Measurements from ENCODE around the gene KIAA0753.
"Not testable (repeated sequence)": the region's sequence is repeated elsewhere in the genome, so short reads cannot be mapped to it uniquely, and the experiment has no call there.

The KIAA0753 gene

GRCh38 chr17:6657633-6658287, 17.2 kb upstream of the KIAA0753 start:
- H3K36me3 ChIP-seq, result no peaks in the 10 kb centered on the region
- no peak overlapping the region for H3K4me3 ChIP-seq (ENCODE audit: low read depth, low read length)
- H3K4me1 ChIP-seq, result no peaks in the 10 kb centered on the region
- 0 out of 2 replicates have a peak, but pooled peaks cover 3% of the 10 kb centered on the region for H3K27me3 ChIP-seq
- no peak for TF ChIP-seq CTCF (IDR thresholded peaks at IDR 0.05; ENCODE audit: low read depth, low read length)
- DNase-seq, result no peak
- no peaks in the 10 kb centered on the region for H3K9me3 ChIP-seq

GRCh38 chr17:6656797-6657632, 16.5 kb upstream of the KIAA0753 start:
- not testable (repeated sequence) for H3K27me3 ChIP-seq; H3K9me3 ChIP-seq; H3K4me3 ChIP-seq (ENCODE audit: low read depth, low read length); H3K36me3 ChIP-seq; H3K4me1 ChIP-seq; DNase-seq

- H3K27me3 ChIP-seq; H3K4me1 ChIP-seq; DNase-seq; H3K4me3 ChIP-seq (ENCODE audit: low read depth, low read length); H3K9me3 ChIP-seq; H3K36me3 ChIP-seq: not testable (repeated sequence)
Measured at GRCh38 chr17:6655732-6656361, 15.3 kb upstream of the KIAA0753 start.

GRCh38 chr17:6654841-6655731, 14.6 kb upstream of the KIAA0753 start:
- Histone ChIP-seq H3K36me3 (no peaks in the 10 kb centered on the region), H3K4me3 (ENCODE audit: low read depth, low read length) (no peak overlapping the region)

GRCh38 chr17:6651919-6652452, 11.5 kb upstream of the KIAA0753 start:
- H3K9me3 ChIP-seq, result no peaks in the 10 kb centered on the region; the same call in 1 of the 2 replicates
- peak overlapping the region; percentile 96 for H3K4me3 ChIP-seq (ENCODE audit: low read depth, low read length)
- H3K36me3 ChIP-seq, result no peaks in the 10 kb centered on the region
- H3K4me1 ChIP-seq, result no peaks in the 10 kb centered on the region
- no peaks in the 10 kb centered on the region for H3K27me3 ChIP-seq
- DNase-seq, result no peak
- no peak for TF ChIP-seq CTCF (IDR thresholded peaks at IDR 0.05; ENCODE audit: low read depth, low read length)

More at GRCh38 chr17:6654841-6655731, 14.6 kb upstream of the KIAA0753 start:
- Histone ChIP-seq H3K9me3 (no peaks in the 10 kb centered on the region; the same call in 1 of the 2 replicates), H3K27me3 (0 out of 2 replicates have a peak, but pooled peaks cover 3% of the 10 kb centered on the region), H3K4me1 (no peaks in the 10 kb centered on the region)
- no peak for DNase-seq
- TF ChIP-seq CTCF (IDR thresholded peaks at IDR 0.05; ENCODE audit: low read depth, low read length), result no peak

- H3K36me3 ChIP-seq, result no peaks in the 10 kb centered on the region
- TF ChIP-seq CTCF (IDR thresholded peaks at IDR 0.05; ENCODE audit: low read depth, low read length), result no peak
- H3K27me3 ChIP-seq, result no peaks in the 10 kb centered on the region
- peak; percentile 91 for DNase-seq
- H3K4me1 ChIP-seq, result no peaks in the 10 kb centered on the region
- H3K4me3 ChIP-seq (ENCODE audit: low read depth, low read length), result peak within 1 kb of the TSS; percentile 96
- H3K9me3 ChIP-seq, result no peaks in the 10 kb centered on the region; the same call in 1 of the 2 replicates
Measured at GRCh38 chr17:6651354-6651918, 10.9 kb upstream of the KIAA0753 start, which contains the start of the genes C17orf100 and MED31. TSS of gene C17orf100 (plus strand) at chr17:6651762. CDS start at chr17:6651914, 152 bp downstream. TSS of gene MED31 (minus strand) at chr17:6651605. CDS start at chr17:6651528, 77 bp downstream.

Measured in BE2C (cell line).